ENCODE results near the gene SLC44A2.

The SLC44A2 gene

GRCh38 chr19:10625003-10625761, at the start of gene SLC44A2:
Gene SLC44A2, plus strand, starts transcription at chr19:10625553. Its CDS starts 81 bp downstream, at chr19:10625634.
- no peak for DNase-seq

GRCh38 chr19:10577951-10578350, 47.4 kb upstream of the SLC44A2 start:
- no peak for DNase-seq

GRCh38 chr19:10580979-10581631, 44.2 kb upstream of the SLC44A2 start:
- peak; percentile 94 for DNase-seq

GRCh38 chr19:10582091-10582490, 43.3 kb upstream of the SLC44A2 start:
- no peak for DNase-seq

GRCh38 chr19:10583036-10583776, 42.1 kb upstream of the SLC44A2 start:
- DNase-seq = no peak

- no peak for DNase-seq
Measured at GRCh38 chr19:10586396-10586795, 39.0 kb upstream of the SLC44A2 start.

GRCh38 chr19:10587022-10587838, 38.1 kb upstream of the SLC44A2 start, which contains the start of gene AP1M2:
Gene AP1M2, minus strand, starts transcription at chr19:10587312. Its CDS starts 81 bp downstream, at chr19:10587231.
- no peak for DNase-seq

- no peak for DNase-seq
Measured at GRCh38 chr19:10587839-10588150, 37.6 kb upstream of the SLC44A2 start.

GRCh38 chr19:10593148-10593547, 32.2 kb upstream of the SLC44A2 start:
- DNase-seq = no peak

GRCh38 chr19:10593820-10594637, 31.3 kb upstream of the SLC44A2 start:
- no peak for DNase-seq

- DNase-seq = no peak
Measured at GRCh38 chr19:10600149-10600548, 25.2 kb upstream of the SLC44A2 start.

GRCh38 chr19:10601999-10602329, 23.4 kb upstream of the SLC44A2 start:
- no peak for DNase-seq

GRCh38 chr19:10602330-10603083, 22.8 kb upstream of the SLC44A2 start:
- DNase-seq = peak; percentile 90

GRCh38 chr19:10603084-10603872, 22.1 kb upstream of the SLC44A2 start:
- DNase-seq = peak; percentile 83

- peak; percentile 34 for DNase-seq
Measured at GRCh38 chr19:10603873-10604459, 21.4 kb upstream of the SLC44A2 start.

- peak; percentile 8 for DNase-seq
Measured at GRCh38 chr19:10604460-10604980, 20.8 kb upstream of the SLC44A2 start.

GRCh38 chr19:10611907-10612306, 13.4 kb upstream of the SLC44A2 start:
- no peak for DNase-seq

GRCh38 chr19:10612499-10613119, 12.7 kb upstream of the SLC44A2 start:
- DNase-seq = no peak

- DNase-seq = no peak
Measured at GRCh38 chr19:10615429-10616023, 9.8 kb upstream of the SLC44A2 start.

Measured in stimulated activated CD4-positive, alpha-beta T cell treated with anti-CD3 and anti-CD28 coated beads, Interleukin-15, amount 100 ng/mL, for 24 hours (primary cell).